SK-N-SH (cell line): ENCODE measurements around the gene SYNE2. TPM values are rescaled to one million over a fixed set of nuclear protein-coding genes. Genes with fewer than 3 reads are reported as not detected.

ENCODE experiments used
- CTCF ChIA-PET: fragments of 300-600, 350-600 bp; formaldehyde crosslinking; extraction: SDS; loops from one replicate; lab custom pipeline; 2021; lab: Yijun Ruan, JAX
- POLR2A ChIA-PET: fragments of 350-600 bp; sonication (Branson Sonifier 250); formaldehyde crosslinking; extraction: SDS; loops from one replicate; lab custom pipeline; 2020; ENCODE audit warnings: antibody characterized with exemption, inconsistent platforms; lab: Yijun Ruan, JAX
- DNase-seq: peaks from one replicate; pipeline ENCODE4 v3.0.0; 2012
- H2AFZ ChIP-seq: fragments of 200-600 bp; sonication (generic); 2 replicates; pipeline ENCODE4 v1.8.1; 2016; ENCODE audit warnings: antibody characterized with exemption, mild to moderate bottlenecking, low read depth
- H3F3A ChIP-seq: fragments of 200-600 bp; sonication (generic); replicated peaks from 2 replicates; pipeline ENCODE3; 2016; ENCODE audit warnings: antibody characterized with exemption, mild to moderate bottlenecking; ENCODE audit not compliant: insufficient read depth
- H3K27ac ChIP-seq, 2 experiments: fragments of 200-500 bp in 1 of 2; fragments of 200-600 bp in 1 of 2; sonication (Bioruptor generic) in 1 of 2; sonication (generic), shearing (Covaris generic) in 1 of 2; 2 replicates each; pipeline versions ENCODE4 v1.5.1 to v1.6.1; 2014 to 2016; ENCODE audit warnings: low read depth in 2 of 2, inconsistent platforms in 1 of 2, low read length in 1 of 2, mild to moderate bottlenecking in 1 of 2, mixed read lengths in 1 of 2
- H3K27me3 ChIP-seq: fragments of 200-600 bp; sonication (generic), shearing (Covaris generic); 2 replicates; pipeline ENCODE4 v1.6.1; 2016; ENCODE audit warnings: mixed run types; ENCODE audit not compliant: insufficient read depth
- H3K36me3 ChIP-seq, 2 experiments: fragments of 200-500 bp in 1 of 2; fragments of 200-600 bp in 1 of 2; sonication (Bioruptor generic) in 1 of 2; sonication (generic) in 1 of 2; replicated peaks in 1 of 2; 2 replicates each; pipeline versions ENCODE3 to v1.5.1; 2014 to 2016; ENCODE audit warnings: low read length in 1 of 2, mild to moderate bottlenecking in 1 of 2; ENCODE audit not compliant: insufficient read depth in 2 of 2, control insufficient read depth in 1 of 2
- H3K4me1 ChIP-seq, 2 experiments: fragments of 200-500 bp in 1 of 2; fragments of 200-600 bp in 1 of 2; sonication (Bioruptor generic) in 1 of 2; sonication (generic), shearing (Covaris generic) in 1 of 2; 2 replicates each; pipeline versions ENCODE4 v1.5.1 to v1.6.1; 2014 to 2016; ENCODE audit warnings: low read depth in 1 of 2, low read length in 1 of 2, mixed run types in 1 of 2; ENCODE audit not compliant: insufficient read depth in 2 of 2, control insufficient read depth in 1 of 2
- H3K4me2 ChIP-seq: fragments of 200-600 bp; sonication (generic), shearing (Covaris generic); 2 replicates; pipeline ENCODE4 v1.6.1; 2017; ENCODE audit warnings: mixed run types
- H3K4me3 ChIP-seq, 2 experiments: fragments of 200-500 bp in 1 of 2; fragments of 200-600 bp in 1 of 2; sonication (Bioruptor generic) in 1 of 2; sonication (generic), shearing (Covaris generic) in 1 of 2; 2 replicates each; pipeline versions ENCODE4 v1.5.1 to v1.8.1; 2014 to 2016; ENCODE audit warnings: low read depth in 2 of 2, inconsistent platforms in 1 of 2, low read length in 1 of 2, mild to moderate bottlenecking in 1 of 2, mixed read lengths in 1 of 2, moderate library complexity in 1 of 2
- H3K79me2 ChIP-seq: fragments of 200-600 bp; sonication (generic); 2 replicates; pipeline ENCODE4 v1.8.1; 2017; ENCODE audit warnings: mild to moderate bottlenecking; ENCODE audit not compliant: insufficient read depth
- H3K9ac ChIP-seq: fragments of 200-600 bp; sonication (generic); 2 replicates; pipeline ENCODE4 v1.6.1; 2017; ENCODE audit warnings: mixed run types
- H3K9me2 ChIP-seq: fragments of 200-600 bp; sonication (generic); 2 replicates; pipeline ENCODE4 v1.6.1; 2017; ENCODE audit warnings: mixed run types
- H3K9me3 ChIP-seq: fragments of 200-600 bp; sonication (generic); 2 replicates; pipeline ENCODE4 v1.6.1; 2017; ENCODE audit warnings: mixed run types, mild to moderate bottlenecking, moderate library complexity
- H4K20me1 ChIP-seq: fragments of 200-600 bp; sonication (generic); 2 replicates; pipeline ENCODE4 v1.6.1; 2017; ENCODE audit warnings: mild to moderate bottlenecking, mixed run types; ENCODE audit not compliant: insufficient read depth
- CHD2 ChIP-seq: fragments of 150-350 bp; IDR thresholded peaks from 2 replicates; pipeline ENCODE4 v1.6.1; 2018; ENCODE audit warnings: low read length; ENCODE audit not compliant: partially characterized antibody
- EZH2phosphoT487 ChIP-seq: fragments of 200-600 bp; sonication (generic); IDR thresholded peaks from 2 replicates; pipeline ENCODE4 v1.6.1; 2017; ENCODE audit warnings: low read depth, mixed run types, mild to moderate bottlenecking, antibody characterized with exemption, moderate library complexity, borderline replicate concordance
- FOXM1 ChIP-seq: IDR thresholded peaks from 2 replicates; pipeline ENCODE4 v1.4.0; 2012; ENCODE audit warnings: low read depth, mild to moderate bottlenecking
- GATA2 ChIP-seq: sonication (generic); formaldehyde crosslinking; IDR thresholded peaks from 2 replicates; pipeline ENCODE4 v1.5.0; 2020; ENCODE audit warnings: mild to moderate bottlenecking, missing genetic modification reagents
- JUND ChIP-seq: IDR thresholded peaks from 2 replicates; pipeline ENCODE4 v1.4.0; 2012
- NFIC ChIP-seq: IDR thresholded peaks from 2 replicates; pipeline ENCODE4 v1.4.0; 2012; ENCODE audit warnings: borderline replicate concordance
- POLR2AphosphoS5 ChIP-seq: IDR thresholded peaks from 2 replicates; pipeline ENCODE4 v1.6.1; 2012; ENCODE audit warnings: low read depth, low read length
- RFX5 ChIP-seq: IDR thresholded peaks from 2 replicates; pipeline ENCODE4 v1.6.1; 2012; ENCODE audit warnings: mild to moderate bottlenecking, improper control_type of control experiment, low read length
- RXRA ChIP-seq: IDR thresholded peaks from 2 replicates; pipeline ENCODE4 v1.4.0; 2012; ENCODE audit warnings: low read depth, mild to moderate bottlenecking, borderline replicate concordance
- SIN3A ChIP-seq: IDR thresholded peaks from 2 replicates; pipeline ENCODE4 v1.6.1; 2012; ENCODE audit warnings: low read depth, mild to moderate bottlenecking, low read length, moderate library complexity, borderline replicate concordance
- TAF1 ChIP-seq: IDR thresholded peaks from 2 replicates; pipeline ENCODE4 v1.6.1; 2012; ENCODE audit warnings: low read depth, mild to moderate bottlenecking, low read length, moderate library complexity, borderline replicate concordance
- TCF12 ChIP-seq: IDR thresholded peaks from 2 replicates; pipeline ENCODE4 v1.4.0; 2012
- TEAD4 ChIP-seq: IDR thresholded peaks from 2 replicates; pipeline ENCODE4 v1.4.0; 2012; ENCODE audit warnings: mild to moderate bottlenecking, borderline replicate concordance; ENCODE audit not compliant: insufficient read depth
- USF1 ChIP-seq: IDR thresholded peaks from 2 replicates; pipeline ENCODE4 v1.4.0; 2012; ENCODE audit warnings: low read depth, borderline replicate concordance
- YY1 ChIP-seq: IDR thresholded peaks from 2 replicates; pipeline ENCODE4 v1.4.0; 2012; ENCODE audit warnings: low read depth, mild to moderate bottlenecking
- ZBTB33 ChIP-seq: IDR thresholded peaks from 2 replicates; pipeline ENCODE4 v1.4.0; 2012; ENCODE audit warnings: low read depth, borderline replicate concordance
- WGBS: methylation state at CpG from one replicate; pipeline ENCODE4 v1.1.6; 2017; ENCODE audit warnings: low lambda C conversion rate; 5-methylcytosine and 5-hydroxymethylcytosine counted together
- polyA plus RNA-seq, 3 experiments: library from polyadenylated mRNA; depleted of rRNA; stranded (reverse); fragments of >200 nt; gene quantifications; 2 replicates each; pipeline ENCODE4 v1.2.3, GENCODE V29; 2012
- TF ChIP-seq, protein P1 (sequence below): fragments of 150-350 bp; IDR thresholded peaks from 2 replicates; pipeline ENCODE4 v1.6.1; 2016; ENCODE audit warnings: mild to moderate bottlenecking, low read depth, low read length

SYNE2 gene
- polyA plus RNA-seq, 1 of the 3 experiments (the other 2 are of a cell fraction): 7.1 TPM

DNA sequence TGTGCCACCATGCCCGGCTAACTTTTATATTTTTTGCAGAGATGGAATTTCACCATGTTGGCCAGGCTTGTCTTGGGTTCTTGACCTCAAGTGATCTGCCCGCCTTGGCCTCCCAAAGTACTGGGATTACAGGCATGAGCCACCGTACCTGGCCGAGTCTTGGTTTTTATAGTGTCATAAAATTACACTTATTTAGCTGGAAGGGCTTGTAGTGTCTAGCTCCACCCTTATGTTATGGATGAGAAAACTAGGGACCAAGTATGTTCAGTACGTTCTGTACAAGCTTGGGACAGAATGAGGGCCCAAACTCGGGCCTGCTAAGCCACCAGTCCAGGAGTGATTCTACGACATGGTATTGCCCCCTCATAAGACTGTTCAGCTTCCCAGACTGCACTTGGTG lies 35.1 kb downstream of the SYNE2 start:
- H3K27ac ChIP-seq: no peak overlapping the region

GRCh38 chr14:63890553-63890952 lies 37.7 kb downstream of the SYNE2 start:
- no peak overlapping the region for H2AFZ ChIP-seq
- CTCF ChIA-PET: interaction anchor here (1.2 kb wide), 1 partner anchor 9 kb away, joined by 7 read pairs; no protein-coding TSS in a partner anchor
- H3K9me2 ChIP-seq: no peaks in the 10 kb centered on the region

More for the DNA sequence above, 35.1 kb downstream of the SYNE2 start:
- no peaks in the 10 kb centered on the region for H3K27me3 ChIP-seq
- H2AFZ ChIP-seq: no peak overlapping the region
- no peak for DNase-seq
- ChIA-PET POLR2A (no interaction called here), CTCF (no interaction called here)
- peaks cover 14 to 19% of the 10 kb centered on the region in 2 experiments; a peak in 3 of 4 replicates for H3K4me1 ChIP-seq
- TF ChIP-seq NFIC (no peak), CHD2 (no peak), GATA2 (CRISPR knock-in tag) (no peak), ZBTB33 (no peak), FOXM1 (no peak), POLR2AphosphoS5 (no peak), RFX5 (no peak), TAF1 (no peak)
- TF ChIP-seq, protein P1, sequence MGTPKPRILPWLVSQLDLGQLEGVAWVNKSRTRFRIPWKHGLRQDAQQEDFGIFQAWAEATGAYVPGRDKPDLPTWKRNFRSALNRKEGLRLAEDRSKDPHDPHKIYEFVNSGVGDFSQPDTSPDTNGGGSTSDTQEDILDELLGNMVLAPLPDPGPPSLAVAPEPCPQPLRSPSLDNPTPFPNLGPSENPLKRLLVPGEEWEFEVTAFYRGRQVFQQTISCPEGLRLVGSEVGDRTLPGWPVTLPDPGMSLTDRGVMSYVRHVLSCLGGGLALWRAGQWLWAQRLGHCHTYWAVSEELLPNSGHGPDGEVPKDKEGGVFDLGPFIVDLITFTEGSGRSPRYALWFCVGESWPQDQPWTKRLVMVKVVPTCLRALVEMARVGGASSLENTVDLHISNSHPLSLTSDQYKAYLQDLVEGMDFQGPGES: no peak
- no peak overlapping the region for H3K4me3 ChIP-seq
- H4K20me1 ChIP-seq: no peaks in the 10 kb centered on the region
- 92% methylated on average over 7 of the region's 7 CpGs for WGBS
- H3K36me3 ChIP-seq: no peaks in the 10 kb centered on the region
- no peaks in the 10 kb centered on the region for H3K9me3 ChIP-seq
- H3K9me2 ChIP-seq: no peaks in the 10 kb centered on the region
- H3K79me2 ChIP-seq: no peaks in the 10 kb centered on the region
- H3F3A ChIP-seq: peaks cover 6% of the 10 kb centered on the region
- H3K4me2 ChIP-seq: no peak overlapping the region
- no peak overlapping the region for H3K9ac ChIP-seq

More at GRCh38 chr14:63890553-63890952, 37.7 kb downstream of the SYNE2 start:
- Histone ChIP-seq H3K4me2 (no peak overlapping the region), H3K4me1 (peaks cover 19 to 24% of the 10 kb centered on the region in 2 experiments), H3K9ac (no peak overlapping the region), H3K9me3 (no peaks in the 10 kb centered on the region), H3K4me3 (no peak overlapping the region), H3K36me3 (no peaks in the 10 kb centered on the region), H3F3A (peaks cover 20% of the 10 kb centered on the region), H3K27me3 (no peaks in the 10 kb centered on the region), H3K27ac (peak overlapping the region in 1 of 2 experiments; percentile 71; a peak in 2 of 4 replicates), H4K20me1 (no peaks in the 10 kb centered on the region), H3K79me2 (peaks cover 3% of the 10 kb centered on the region; the same call in 1 of the 2 replicates)
- WGBS: 100% methylated on average over 1 of the region's 1 CpG
- no peak for TF ChIP-seq RXRA
- TF ChIP-seq SIN3A: no peak
- TF ChIP-seq USF1: no peak
- no peak for TF ChIP-seq EZH2phosphoT487
- TF ChIP-seq TEAD4: no peak
- no peak for TF ChIP-seq TCF12
- TF ChIP-seq JUND: no peak
- no peak for TF ChIP-seq RFX5
- TF ChIP-seq YY1: no peak
- POLR2A ChIA-PET: no interaction called here
- DNase-seq: no peak
